Neural cell (in vitro differentiated cells): Measurements from ENCODE around the gene RABGAP1L.

ENCODE experiments used
- CTCF ChIP-seq: fragments of 450-650 bp; IDR thresholded peaks from 2 replicates; pipeline ENCODE4 v1.5.1; 2014; ENCODE audit warnings: antibody characterized with exemption, mild to moderate bottlenecking, moderate library complexity; ENCODE audit not compliant: poor library complexity, severe bottlenecking
- EP300 ChIP-seq: fragments of 450-650 bp; conservative IDR thresholded peaks from 2 replicates; pipeline ENCODE4 v1.6.1; 2014; ENCODE audit warnings: antibody characterized with exemption, mild to moderate bottlenecking, moderate library complexity; ENCODE audit not compliant: poor library complexity, severe bottlenecking
- EZH2 ChIP-seq: fragments of 200-600, 300-800 bp; shearing (Covaris generic), sonication (generic); IDR thresholded peaks from 2 replicates; pipeline ENCODE4 v1.6.1; 2014; ENCODE audit warnings: antibody characterized with exemption, low read length, borderline replicate concordance, mild to moderate bottlenecking; ENCODE audit not compliant: insufficient read depth, poor library complexity, severe bottlenecking
- POLR2AphosphoS5 ChIP-seq: IDR thresholded peaks from 2 replicates; pipeline ENCODE4 v1.6.1; 2012
- REST ChIP-seq: IDR thresholded peaks from 2 replicates; pipeline ENCODE4 v1.6.1; 2012; ENCODE audit warnings: borderline replicate concordance
- SMC3 ChIP-seq: fragments of 450-650 bp; conservative IDR thresholded peaks from 2 replicates; pipeline ENCODE4 v1.6.1; 2014; ENCODE audit warnings: antibody characterized with exemption, mild to moderate bottlenecking, moderate library complexity; ENCODE audit not compliant: poor library complexity

- TF ChIP-seq EZH2 (no peak), CTCF (no peak), REST (no peak), EP300 (no peak), POLR2AphosphoS5 (no peak), SMC3 (no peak)
These were observed 738.9 kb downstream of the RABGAP1L start for GRCh38 chr1:174898102-174898797.
